ENCODE measurements around the gene LRRN3.

The LRRN3 gene

DNA sequence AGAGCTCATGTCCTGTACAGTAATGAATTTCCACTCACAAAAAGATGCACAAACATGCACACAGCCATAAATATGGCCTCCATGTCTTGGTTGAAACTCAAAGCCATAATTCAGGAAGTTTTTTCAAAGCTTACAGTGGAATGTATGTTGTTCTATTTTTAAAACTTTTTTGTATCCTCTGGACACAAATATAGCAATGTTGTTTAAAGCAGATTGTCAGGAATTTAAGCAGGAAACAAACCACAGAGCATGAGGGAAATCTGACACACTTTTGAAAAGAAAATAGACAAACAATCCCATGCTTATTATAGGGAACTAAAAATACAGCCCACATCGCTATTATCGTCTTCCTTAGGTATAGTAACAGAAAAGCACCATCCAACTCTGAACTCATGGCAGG lies 21.5 kb downstream of the LRRN3 start:
- TF ChIP-seq, protein P1, sequence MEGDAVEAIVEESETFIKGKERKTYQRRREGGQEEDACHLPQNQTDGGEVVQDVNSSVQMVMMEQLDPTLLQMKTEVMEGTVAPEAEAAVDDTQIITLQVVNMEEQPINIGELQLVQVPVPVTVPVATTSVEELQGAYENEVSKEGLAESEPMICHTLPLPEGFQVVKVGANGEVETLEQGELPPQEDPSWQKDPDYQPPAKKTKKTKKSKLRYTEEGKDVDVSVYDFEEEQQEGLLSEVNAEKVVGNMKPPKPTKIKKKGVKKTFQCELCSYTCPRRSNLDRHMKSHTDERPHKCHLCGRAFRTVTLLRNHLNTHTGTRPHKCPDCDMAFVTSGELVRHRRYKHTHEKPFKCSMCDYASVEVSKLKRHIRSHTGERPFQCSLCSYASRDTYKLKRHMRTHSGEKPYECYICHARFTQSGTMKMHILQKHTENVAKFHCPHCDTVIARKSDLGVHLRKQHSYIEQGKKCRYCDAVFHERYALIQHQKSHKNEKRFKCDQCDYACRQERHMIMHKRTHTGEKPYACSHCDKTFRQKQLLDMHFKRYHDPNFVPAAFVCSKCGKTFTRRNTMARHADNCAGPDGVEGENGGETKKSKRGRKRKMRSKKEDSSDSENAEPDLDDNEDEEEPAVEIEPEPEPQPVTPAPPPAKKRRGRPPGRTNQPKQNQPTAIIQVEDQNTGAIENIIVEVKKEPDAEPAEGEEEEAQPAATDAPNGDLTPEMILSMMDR (conservative IDR thresholded peaks at IDR 0.05; ENCODE audit: low read depth, low read length), result no peak
- no peak for DNase-seq (ENCODE audit: low read depth)
- H3K4me3 ChIP-seq (ENCODE audit: low read length), result no peak overlapping the region

DNA sequence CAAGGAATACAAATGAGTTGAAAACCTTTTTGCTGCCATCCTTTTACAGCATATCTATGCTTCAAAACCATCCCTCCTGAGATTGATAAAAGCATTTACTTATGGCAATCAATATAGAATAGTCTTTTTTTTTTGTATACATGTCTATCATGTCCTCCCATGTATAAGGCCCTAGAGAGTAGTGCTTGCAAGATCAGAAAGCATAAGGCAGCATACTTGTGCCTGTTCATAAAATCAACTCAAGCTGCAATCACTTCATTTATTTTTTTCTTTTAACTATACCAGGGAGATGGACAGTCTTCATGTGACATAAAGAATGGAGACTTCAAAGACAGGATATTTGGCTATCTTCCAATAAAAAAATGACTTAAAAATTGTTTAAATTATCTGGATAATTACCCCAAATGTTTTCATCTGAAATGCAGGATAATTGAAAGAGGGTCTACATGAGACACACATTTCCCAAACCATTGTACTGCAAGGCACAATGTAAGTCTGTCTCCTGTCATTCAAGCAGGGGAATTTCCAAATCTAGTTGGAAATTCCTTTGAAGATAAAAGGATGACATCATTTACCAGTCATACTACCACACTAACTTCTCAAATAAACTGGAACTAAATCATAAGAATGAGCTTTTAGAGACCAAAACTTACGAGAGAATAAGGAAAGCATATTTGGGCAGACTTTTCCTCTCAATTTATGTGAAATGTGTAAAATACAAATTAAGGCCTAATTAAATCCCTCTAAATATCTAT lies 22.5 kb downstream of the LRRN3 start:
- no peak for DNase-seq (ENCODE audit: low read depth)
- H3K4me3 ChIP-seq (ENCODE audit: low read length), result no peak overlapping the region
- TF ChIP-seq, protein P1 (conservative IDR thresholded peaks at IDR 0.05; ENCODE audit: low read depth, low read length), result no peak

GRCh38 chr7:111115966-111116365 lies 25.0 kb downstream of the LRRN3 start:
- TF ChIP-seq, protein P1 (conservative IDR thresholded peaks at IDR 0.05; ENCODE audit: low read depth, low read length), result no peak
- DNase-seq (ENCODE audit: low read depth), result no peak
- H3K4me3 ChIP-seq (ENCODE audit: low read length), result no peak overlapping the region

DNA sequence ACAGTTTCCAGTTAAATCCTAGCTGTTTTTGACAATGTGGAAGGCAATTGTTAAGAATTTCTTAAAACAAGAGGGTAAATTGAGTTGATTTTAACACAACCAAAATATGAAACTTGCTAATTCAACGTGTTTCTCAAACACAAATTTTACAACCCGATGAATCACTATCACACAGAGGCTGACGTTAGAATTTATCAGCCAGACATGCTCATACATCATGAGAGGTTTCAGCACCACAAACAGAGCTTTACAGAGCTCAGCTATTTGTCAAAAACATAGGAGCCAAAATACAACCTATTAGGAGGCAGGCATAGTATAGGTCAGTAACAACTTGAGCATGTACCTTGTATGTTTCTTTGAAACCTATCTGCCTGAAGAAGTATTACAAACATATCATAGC lies 36.1 kb downstream of the LRRN3 start:
- DNase-seq (ENCODE audit: low read depth), result no peak
- TF ChIP-seq, protein P1 (conservative IDR thresholded peaks at IDR 0.05; ENCODE audit: low read depth, low read length), result no peak
- no peak overlapping the region for H3K4me3 ChIP-seq (ENCODE audit: low read length)

GRCh38 chr7:111129435-111129834 lies 38.5 kb downstream of the LRRN3 start:
- TF ChIP-seq, protein P1 (conservative IDR thresholded peaks at IDR 0.05; ENCODE audit: low read depth, low read length), result no peak
- DNase-seq (ENCODE audit: low read depth), result no peak
- no peak overlapping the region for H3K4me3 ChIP-seq (ENCODE audit: low read length)

- DNase-seq (ENCODE audit: low read depth), result no peak
- TF ChIP-seq, protein P1 (conservative IDR thresholded peaks at IDR 0.05; ENCODE audit: low read depth, low read length), result no peak
- H3K4me3 ChIP-seq (ENCODE audit: low read length), result no peak overlapping the region
Measured at GRCh38 chr7:111132833-111133232, 41.9 kb downstream of the LRRN3 start.
